Stimulated activated naive B cell treated with anti-CD40 and anti-IgM and Interleukin-4, amounts not matched to agents 10 μg/mL and 1 μg/mL and 100 μg/mL, for 72 hours (primary cell): ENCODE results near the gene CLCA2.

Experiments used
- ATAC-seq, 2 donors: fragments of 150-1000 bp; cut with Tn5 transposase; replicated peaks; 2 replicates each; pipeline ENCODE4 v1.10.0; 2021; ENCODE audit warnings: moderate library complexity in 1 of 2
- DNase-seq: peaks from one replicate; pipeline ENCODE4 v3.0.0; 2021
- H3K27ac Mint-ChIP-seq: one replicate; pipeline ENCODE4 v1.8.0; 2022; ENCODE audit warnings: mild to moderate bottlenecking, mixed read lengths
- H3K27me3 Mint-ChIP-seq, 2 donors: one replicate each; pipeline ENCODE4 v1.8.0; 2022; ENCODE audit warnings: mixed read lengths in 2 of 2
- H3K36me3 Mint-ChIP-seq, 2 donors: one replicate each; pipeline ENCODE4 v1.8.0; 2022; ENCODE audit warnings: mixed read lengths in 2 of 2, mild to moderate bottlenecking in 1 of 2
- H3K4me1 Mint-ChIP-seq, 2 donors: one replicate each; pipeline ENCODE4 v1.8.0; 2022; ENCODE audit warnings: mixed read lengths in 2 of 2, mild to moderate bottlenecking in 1 of 2
- H3K4me3 Mint-ChIP-seq, 2 donors: one replicate each; pipeline ENCODE4 v1.8.0; 2022; ENCODE audit warnings: mild to moderate bottlenecking in 2 of 2, mixed read lengths in 2 of 2, moderate library complexity in 1 of 2
- H3K9me3 Mint-ChIP-seq, 2 donors: one replicate each; pipeline ENCODE4 v1.8.0; 2022; ENCODE audit warnings: mixed read lengths in 2 of 2, mild to moderate bottlenecking in 1 of 2

Gene CLCA2

DNA sequence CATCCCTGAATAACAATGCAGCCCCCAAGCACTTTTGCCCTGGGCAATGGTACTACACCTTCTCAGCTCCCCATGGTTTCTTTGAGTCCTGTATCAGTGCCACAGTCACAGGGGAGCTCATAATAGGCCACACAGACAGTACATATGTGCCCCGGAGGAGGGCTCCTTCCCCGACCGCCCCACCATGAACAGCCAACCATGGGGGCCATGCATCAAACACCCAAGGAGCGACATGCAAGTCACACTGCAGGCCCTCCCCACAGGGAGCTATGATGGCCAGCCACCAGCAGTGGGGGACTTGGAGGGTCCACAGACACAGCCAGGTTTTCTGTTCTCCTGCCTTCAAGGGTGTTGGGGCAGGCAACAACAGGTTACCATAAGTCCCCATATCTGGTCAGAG, 13.1 kb upstream of the CLCA2 start:
- no peaks in the 10 kb centered on the region for H3K4me1 Mint-ChIP-seq
- ATAC-seq, result no peak
- H3K36me3 Mint-ChIP-seq, result no peaks in the 10 kb centered on the region
- H3K4me3 Mint-ChIP-seq, result no peak overlapping the region
- no peaks in the 10 kb centered on the region for H3K27me3 Mint-ChIP-seq
- no peak for DNase-seq
- H3K27ac Mint-ChIP-seq, result no peak overlapping the region
- H3K9me3 Mint-ChIP-seq, result no peaks in the 10 kb centered on the region

- H3K27ac Mint-ChIP-seq, result no peak overlapping the region
- H3K4me3 Mint-ChIP-seq, result no peak overlapping the region
- H3K36me3 Mint-ChIP-seq, result no peaks in the 10 kb centered on the region
Measured at GRCh38 chr1:86416343-86416742, 7.6 kb upstream of the CLCA2 start.

DNA sequence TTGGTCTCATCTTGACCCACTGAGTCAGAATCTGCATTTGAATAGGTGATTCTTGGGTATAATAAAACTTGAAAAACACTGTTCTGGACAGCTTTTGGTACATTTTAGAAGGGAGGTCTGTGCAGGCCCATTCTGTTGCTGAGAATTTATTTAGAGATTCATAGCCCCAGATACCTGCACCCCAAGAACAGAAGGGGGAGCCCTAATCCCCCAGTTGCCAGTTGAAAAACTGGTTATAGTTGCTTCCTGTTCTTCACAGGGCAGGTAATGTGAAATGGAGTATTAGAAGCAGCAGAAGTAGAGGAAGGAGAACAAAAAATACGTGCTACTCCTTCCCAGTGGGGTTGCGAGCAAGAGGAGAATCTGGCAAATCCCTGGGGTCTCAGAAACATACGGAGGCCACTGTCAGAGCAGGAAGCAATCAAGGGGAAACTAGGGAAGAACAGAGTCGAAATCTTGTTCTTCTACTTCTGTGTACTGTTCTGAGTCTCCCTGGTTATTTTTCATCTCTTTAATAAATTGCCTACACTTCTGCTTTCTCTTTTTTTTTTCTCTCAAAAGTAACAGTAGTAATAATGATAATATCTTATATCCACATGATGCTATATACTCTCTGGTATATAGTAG, 4.6 kb upstream of the CLCA2 start:
- peak; percentile 85 to 87 for ATAC-seq
- Mint-ChIP-seq H3K4me1 (peaks cover 2 to 6% of the 10 kb centered on the region in 2 donors), H3K9me3 (no peaks in the 10 kb centered on the region), H3K27me3 (peaks cover 5 to 6% of the 10 kb centered on the region in 2 donors), H3K4me3 (peak overlapping the region; percentile 59 to 61), H3K36me3 (no peaks in the 10 kb centered on the region), H3K27ac (peak overlapping the region; percentile 6)
- peak; percentile 14 for DNase-seq

More at GRCh38 chr1:86416343-86416742, 7.6 kb upstream of the CLCA2 start:
- ATAC-seq (no peak), DNase-seq (no peak)
- no peaks in the 10 kb centered on the region for H3K9me3 Mint-ChIP-seq
- H3K27me3 Mint-ChIP-seq, result no peaks in the 10 kb centered on the region
- peaks cover 2 to 6% of the 10 kb centered on the region in 2 donors for H3K4me1 Mint-ChIP-seq

DNA sequence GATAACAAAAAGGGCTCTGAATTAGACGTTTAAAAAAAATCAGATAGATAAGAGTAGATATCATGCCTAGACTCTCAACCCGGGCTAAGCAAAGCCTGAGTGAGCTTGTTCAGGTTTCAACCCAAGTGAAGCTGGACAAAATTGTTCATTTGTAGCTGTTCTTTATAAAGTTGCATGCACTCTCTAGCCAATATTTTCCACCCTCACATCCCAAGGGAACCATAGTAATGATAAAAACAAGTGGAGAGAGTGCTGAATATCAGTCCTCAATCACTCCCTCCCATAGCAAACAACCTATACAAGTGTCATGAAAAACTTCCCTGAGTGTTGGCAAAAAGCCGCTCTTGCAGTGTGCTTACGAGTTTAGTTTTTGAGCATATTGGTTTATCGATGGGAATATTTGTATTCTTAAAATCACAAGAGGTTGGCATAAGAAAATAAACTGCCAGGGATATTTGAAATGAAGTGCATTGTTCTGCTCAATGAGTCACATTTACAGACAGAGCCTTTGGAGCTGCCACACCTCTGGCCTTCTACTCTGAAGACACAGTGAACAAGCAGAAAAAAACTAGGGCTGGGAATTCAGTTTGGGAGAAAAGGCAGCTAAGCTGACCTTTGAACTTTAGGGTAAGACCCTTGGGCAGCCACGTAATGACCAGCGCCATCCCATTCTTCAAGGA, 2.2 kb upstream of the CLCA2 start:
- H3K4me1 Mint-ChIP-seq, result peaks cover 2 to 6% of the 10 kb centered on the region in 2 donors
- no peak for DNase-seq
- no peaks in the 10 kb centered on the region for H3K36me3 Mint-ChIP-seq
- H3K9me3 Mint-ChIP-seq, result no peaks in the 10 kb centered on the region
- no peak for ATAC-seq
- no peak overlapping the region for H3K4me3 Mint-ChIP-seq
- peaks cover 5 to 6% of the 10 kb centered on the region in 2 donors for H3K27me3 Mint-ChIP-seq
- H3K27ac Mint-ChIP-seq, result no peak overlapping the region

DNA sequence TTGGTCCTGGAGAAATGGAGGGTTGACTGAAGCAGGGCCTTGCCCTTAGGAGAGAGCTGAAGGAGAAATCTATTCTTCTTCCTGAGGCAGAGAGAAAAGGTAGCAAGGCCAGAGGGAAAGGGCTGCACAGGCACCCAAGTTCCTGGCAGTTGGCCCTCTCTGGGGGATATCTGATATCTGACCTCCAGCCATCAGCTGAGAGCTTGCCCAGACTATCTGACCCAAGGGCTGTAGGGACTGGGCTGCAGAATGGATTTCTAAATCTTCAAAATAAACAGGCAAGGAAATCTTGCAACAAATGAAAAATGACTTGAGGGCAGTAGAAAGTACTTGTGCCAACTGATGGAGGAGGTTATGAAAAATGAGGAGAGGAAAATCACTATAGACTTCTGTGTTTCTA, 498 bp upstream of the CLCA2 start:
- peaks cover 5 to 6% of the 10 kb centered on the region in 2 donors for H3K27me3 Mint-ChIP-seq
- H3K27ac Mint-ChIP-seq, result no peak overlapping the region

GRCh38 chr1:86429122-86429725, 5.3 kb downstream of the CLCA2 start:
- ATAC-seq, result no peak
- Mint-ChIP-seq H3K4me3 (no peak overlapping the region), H3K9me3 (no peaks in the 10 kb centered on the region), H3K36me3 (no peaks in the 10 kb centered on the region), H3K27ac (no peak overlapping the region), H3K4me1 (no peaks in the 10 kb centered on the region), H3K27me3 (no peaks in the 10 kb centered on the region)
- DNase-seq, result no peak

More for the DNA sequence above, 498 bp upstream of the CLCA2 start:
- no peaks in the 10 kb centered on the region for H3K9me3 Mint-ChIP-seq
- DNase-seq (no peak), ATAC-seq (no peak)
- no peaks in the 10 kb centered on the region for H3K36me3 Mint-ChIP-seq
- no peak overlapping the region for H3K4me3 Mint-ChIP-seq
- peaks cover 2 to 6% of the 10 kb centered on the region in 2 donors for H3K4me1 Mint-ChIP-seq

GRCh38 chr1:86429835-86430234, 5.9 kb downstream of the CLCA2 start:
- no peak for ATAC-seq

DNA sequence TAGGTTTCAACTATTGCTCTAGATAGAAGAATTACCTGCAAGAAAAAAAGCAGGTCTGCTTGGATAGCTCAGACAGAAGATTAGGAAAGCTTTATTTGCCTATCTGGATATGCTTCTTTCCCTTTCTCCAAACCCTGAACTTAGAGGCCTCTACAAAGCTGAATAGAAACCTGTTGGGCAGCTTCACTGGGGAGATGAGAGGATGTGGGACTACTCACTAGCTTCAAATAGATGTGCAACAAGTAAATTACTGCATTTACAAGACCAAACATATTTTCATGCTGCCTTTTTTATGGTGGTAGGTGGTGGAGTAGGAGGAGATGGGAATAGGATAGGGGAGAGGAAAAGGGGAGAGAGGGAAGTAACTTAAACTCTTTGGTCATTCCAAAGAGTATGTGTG, 6.4 kb downstream of the CLCA2 start:
- no peaks in the 10 kb centered on the region for H3K9me3 Mint-ChIP-seq
- ATAC-seq, result no peak
- no peak overlapping the region for H3K27ac Mint-ChIP-seq
- H3K27me3 Mint-ChIP-seq, result no peaks in the 10 kb centered on the region
- H3K4me3 Mint-ChIP-seq, result no peak overlapping the region
- no peak for DNase-seq
- no peaks in the 10 kb centered on the region for H3K36me3 Mint-ChIP-seq
- H3K4me1 Mint-ChIP-seq, result no peaks in the 10 kb centered on the region

More at GRCh38 chr1:86429835-86430234, 5.9 kb downstream of the CLCA2 start:
- Mint-ChIP-seq H3K36me3 (no peaks in the 10 kb centered on the region), H3K27ac (no peak overlapping the region), H3K27me3 (no peaks in the 10 kb centered on the region), H3K4me1 (no peaks in the 10 kb centered on the region), H3K4me3 (no peak overlapping the region), H3K9me3 (no peaks in the 10 kb centered on the region)
- no peak for DNase-seq

DNA sequence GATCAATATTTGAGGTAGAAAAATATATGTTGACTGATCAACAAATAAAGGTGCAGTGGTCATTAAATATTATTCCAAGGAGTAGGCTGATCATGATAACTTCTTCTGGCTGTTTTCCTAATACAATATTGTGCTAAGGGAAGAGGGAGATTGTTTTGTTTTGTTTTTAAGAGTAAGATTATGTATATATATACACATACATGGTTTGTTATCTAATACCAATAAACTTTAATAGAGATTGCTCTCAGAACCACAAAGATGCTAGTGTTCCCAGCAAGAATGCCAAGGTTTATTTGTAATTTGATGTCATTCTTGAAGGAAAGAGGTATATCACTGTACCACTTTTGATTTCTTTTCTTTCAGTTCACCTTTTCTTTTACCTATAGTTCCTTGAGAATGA, 10.1 kb downstream of the CLCA2 start:
- no peak for DNase-seq
- no peak for ATAC-seq
- Mint-ChIP-seq H3K27me3 (peaks cover 0 to 4% of the 10 kb centered on the region in 2 donors), H3K9me3 (no peaks in the 10 kb centered on the region), H3K4me1 (no peaks in the 10 kb centered on the region), H3K4me3 (no peak overlapping the region), H3K36me3 (no peaks in the 10 kb centered on the region), H3K27ac (no peak overlapping the region)

DNA sequence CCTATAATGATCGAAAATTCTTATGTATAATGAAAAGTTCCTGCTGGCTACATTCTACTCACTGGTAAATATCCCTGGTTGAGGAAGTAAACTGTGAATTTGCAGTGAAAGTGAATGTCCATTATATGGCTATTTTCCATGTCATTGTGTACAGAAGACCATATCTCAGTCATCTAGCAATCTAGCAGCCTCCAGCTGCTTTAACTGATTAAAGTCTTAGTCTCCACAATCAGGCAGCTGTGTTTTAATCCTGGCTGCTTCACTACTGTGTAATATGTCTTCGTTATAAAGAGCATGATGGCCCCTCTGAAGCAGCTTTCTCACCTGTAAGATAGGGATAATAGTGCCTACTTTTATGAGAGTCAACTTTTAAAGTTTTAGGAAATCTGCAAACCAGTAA, 11.4 kb downstream of the CLCA2 start:
- H3K4me3 Mint-ChIP-seq, result no peak overlapping the region
- H3K4me1 Mint-ChIP-seq, result no peaks in the 10 kb centered on the region
- no peaks in the 10 kb centered on the region for H3K9me3 Mint-ChIP-seq
- ATAC-seq (no peak), DNase-seq (no peak)
- H3K27me3 Mint-ChIP-seq, result peaks cover 0 to 4% of the 10 kb centered on the region in 2 donors
- H3K36me3 Mint-ChIP-seq, result no peaks in the 10 kb centered on the region
- H3K27ac Mint-ChIP-seq, result no peak overlapping the region

DNA sequence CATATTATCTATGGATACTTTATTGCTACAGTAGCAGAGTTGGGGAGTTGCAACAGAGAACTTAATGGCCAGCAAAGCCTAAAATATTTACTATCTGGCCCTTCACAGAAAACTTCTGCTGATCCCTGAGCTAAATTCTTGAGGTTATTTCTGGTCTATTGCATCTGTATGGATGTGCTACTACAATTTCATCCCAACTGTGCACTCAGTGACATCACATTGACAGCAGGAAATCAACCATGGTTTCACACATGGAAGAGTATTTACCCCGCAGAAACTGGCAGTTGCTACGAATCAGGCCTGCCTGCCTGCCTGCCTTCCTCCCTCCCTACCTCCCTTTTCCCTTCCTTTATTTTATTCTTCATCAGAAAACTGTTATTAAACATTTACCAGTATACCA, 12.1 kb downstream of the CLCA2 start:
- no peak for DNase-seq
- H3K4me1 Mint-ChIP-seq, result no peaks in the 10 kb centered on the region
- peaks cover 0 to 4% of the 10 kb centered on the region in 2 donors for H3K27me3 Mint-ChIP-seq
- ATAC-seq, result no peak
- H3K36me3 Mint-ChIP-seq, result no peaks in the 10 kb centered on the region
- H3K27ac Mint-ChIP-seq, result no peak overlapping the region
- H3K4me3 Mint-ChIP-seq, result no peak overlapping the region
- H3K9me3 Mint-ChIP-seq, result no peaks in the 10 kb centered on the region

- DNase-seq, result no peak
- Mint-ChIP-seq H3K4me1 (no peaks in the 10 kb centered on the region), H3K4me3 (no peak overlapping the region), H3K9me3 (no peaks in the 10 kb centered on the region), H3K27me3 (peaks cover 0 to 4% of the 10 kb centered on the region in 2 donors), H3K36me3 (no peaks in the 10 kb centered on the region), H3K27ac (no peak overlapping the region)
- no peak for ATAC-seq
Measured at GRCh38 chr1:86441581-86441980, 17.6 kb downstream of the CLCA2 start.

DNA sequence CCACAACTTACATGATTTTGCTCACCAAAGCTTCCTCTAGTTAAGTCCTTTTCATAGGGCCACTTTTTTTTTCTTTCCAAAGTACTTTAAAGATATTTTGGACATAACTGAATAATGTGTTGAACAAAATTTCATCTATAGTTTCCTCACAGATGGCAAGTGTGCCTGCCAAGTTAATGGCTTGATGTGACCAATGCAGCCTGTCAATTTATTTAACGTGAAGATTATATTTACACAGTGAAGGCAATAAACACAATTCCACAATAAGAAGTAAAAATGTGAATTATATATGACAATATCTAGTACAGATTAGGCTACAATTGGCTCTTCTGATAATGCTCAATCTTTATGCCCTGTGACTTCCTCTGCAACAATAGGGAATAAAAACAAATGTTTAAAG, 18.0 kb downstream of the CLCA2 start:
- no peaks in the 10 kb centered on the region for H3K9me3 Mint-ChIP-seq
- no peak overlapping the region for H3K4me3 Mint-ChIP-seq

DNA sequence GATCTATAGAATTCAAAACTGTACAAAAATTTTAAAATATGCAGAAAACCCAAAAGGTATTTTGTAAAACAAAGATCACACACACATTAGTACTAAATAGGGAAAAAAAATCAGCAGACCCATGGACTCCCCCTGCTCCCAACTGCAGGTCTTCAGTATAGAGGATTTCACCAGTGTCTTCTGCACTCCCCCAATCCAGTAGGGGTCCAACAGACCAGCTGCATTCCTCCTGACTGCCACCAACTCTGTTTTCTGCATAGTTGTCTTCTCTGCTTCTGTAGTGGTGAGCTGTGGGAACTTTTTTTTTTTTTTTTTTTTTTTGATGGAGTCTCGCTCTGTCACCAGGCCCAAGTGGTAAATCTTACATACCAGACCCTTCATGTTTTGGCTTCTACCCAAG, 21.9 kb downstream of the CLCA2 start:
- H3K27me3 Mint-ChIP-seq, result no peaks in the 10 kb centered on the region
- H3K9me3 Mint-ChIP-seq, result no peaks in the 10 kb centered on the region
- DNase-seq, result no peak
- peaks cover 0 to 5% of the 10 kb centered on the region in 2 donors for H3K4me1 Mint-ChIP-seq
- no peak overlapping the region for H3K27ac Mint-ChIP-seq
- no peaks in the 10 kb centered on the region for H3K36me3 Mint-ChIP-seq
- ATAC-seq, result no peak
- H3K4me3 Mint-ChIP-seq, result no peak overlapping the region

More for the DNA sequence above, 18.0 kb downstream of the CLCA2 start:
- no peak for DNase-seq
- Mint-ChIP-seq H3K27ac (no peak overlapping the region), H3K27me3 (peaks cover 0 to 4% of the 10 kb centered on the region in 2 donors), H3K4me1 (no peaks in the 10 kb centered on the region), H3K36me3 (no peaks in the 10 kb centered on the region)
- ATAC-seq, result no peak

GRCh38 chr1:86447198-86447790, 23.3 kb downstream of the CLCA2 start:
- Mint-ChIP-seq H3K27me3 (no peaks in the 10 kb centered on the region), H3K9me3 (no peaks in the 10 kb centered on the region), H3K27ac (no peak overlapping the region), H3K4me1 (peaks cover 0 to 12% of the 10 kb centered on the region in 2 donors), H3K36me3 (no peaks in the 10 kb centered on the region), H3K4me3 (no peak overlapping the region)
- ATAC-seq (no peak), DNase-seq (no peak)
